Measurements from ENCODE around the gene GID8. TPM values are rescaled to one million over a fixed set of nuclear protein-coding genes. Genes with fewer than 3 reads are reported as not detected.

The GID8 gene
- total and polyA plus RNA-seq, 2 donors (not counting 3 experiments of a cell fraction or from before 2014, with no cell fraction given): 25.3 to 34.6 TPM

GRCh38 chr20:62956387-62957135, 18.6 kb downstream of the GID8 start:
- no peak overlapping the region for H3K4me3 ChIP-seq (replicated peaks in 1 of 3; ENCODE audit: insufficient read depth in 1 of 3, low read depth in 1 of 3, low read length in 3 of 3)
- peaks cover 20% of the 10 kb centered on the region for H3K4me1 ChIP-seq (ENCODE audit: control insufficient read depth, extremely low read depth, insufficient read depth, low read length)
- H2AFZ ChIP-seq (ENCODE audit: low read depth, low read length): no peak overlapping the region
- no peaks in the 10 kb centered on the region for H3K9me3 ChIP-seq (replicated peaks; ENCODE audit: control insufficient read depth, insufficient read depth, low read length)
- POLR2A ChIA-PET: no interaction called here
- intact Hi-C loops (cut with micrococcal nuclease): no loop called here
- H3K9me1 ChIP-seq (replicated peaks; ENCODE audit: control insufficient read depth, extremely low read depth, insufficient read depth, low read length): no peaks in the 10 kb centered on the region
- no TSS peak for BruUV-seq (replicated peaks)
- peaks cover 33% of the 10 kb centered on the region for H3K79me2 ChIP-seq (ENCODE audit: control insufficient read depth, insufficient read depth, low read length)
- dilution Hi-C loops (cut with MboI; ENCODE audit: extremely low pct_ligation_motif_present, low sequenced_read_pairs): no loop called here
- H3K27me3 ChIP-seq (ENCODE audit: control insufficient read depth in 2 of 2, insufficient read depth in 2 of 2, low read length in 2 of 2): no peaks in the 10 kb centered on the region
- no peak overlapping the region for H3K4me2 ChIP-seq (ENCODE audit: insufficient read depth, low read length)
- no peak overlapping the region for H3K27ac ChIP-seq (ENCODE audit: insufficient read depth, low read depth, low read length)
- no peak for TF ChIP-seq JUN (IDR thresholded peaks at IDR 0.05; ENCODE audit: borderline replicate concordance, insufficient read depth, insufficient read length, low read depth)
- no peak for TF ChIP-seq MAX (IDR thresholded peaks at IDR 0.05; ENCODE audit: insufficient read depth, insufficient read length)
- no peak for TF ChIP-seq POLR2A (IDR thresholded peaks at IDR 0.05; ENCODE audit: low read depth, low read length)
- no peak for TF ChIP-seq FOS (IDR thresholded peaks at IDR 0.05; ENCODE audit: borderline replicate concordance, insufficient read depth, low read length)
- no peak for TF ChIP-seq MYC (IDR thresholded peaks at IDR 0.05; ENCODE audit: low read depth, low read length)
- TF ChIP-seq GATA2 (IDR thresholded peaks at IDR 0.05; ENCODE audit: insufficient read depth, insufficient read length, low read depth, low read length): no peak
- no peak for TF ChIP-seq CTCF (IDR thresholded peaks at IDR 0.05; ENCODE audit: extremely low read depth in 1 of 2, insufficient read depth in 1 of 2, low read depth in 1 of 2, low read length in 2 of 2)
- TF ChIP-seq EZH2 (IDR thresholded peaks at IDR 0.05; ENCODE audit: borderline replicate concordance, low read depth, low read length, severe bottlenecking): no peak
- no peak for TF ChIP-seq POLR2AphosphoS5 (IDR thresholded peaks at IDR 0.05; ENCODE audit: insufficient read depth, low read depth, low read length)
- no peaks in the 10 kb centered on the region for H4K20me1 ChIP-seq (replicated peaks; ENCODE audit: control insufficient read depth, extremely low read depth, insufficient read depth, low read length)
- no peaks in the 10 kb centered on the region for H3K36me3 ChIP-seq (ENCODE audit: control insufficient read depth in 2 of 2, extremely low read depth in 1 of 2, insufficient read depth in 2 of 2, low read length in 2 of 2)
- no peak for FAIRE-seq
- no peak for DNase-seq (ENCODE audit: low read depth, low spot score)
- CTCF ChIA-PET: interaction anchor here (0.6 to 1.0 kb wide), 4 partner anchors 8 to 18 kb away, joined by 3 read pairs; partner anchors contain the start of gene GID8
- no peak overlapping the region for H3K9ac ChIP-seq (replicated peaks; ENCODE audit: extremely low read depth, insufficient read depth, low read length)
